CD4-positive, alpha-beta T cell (primary cell): ENCODE data around the gene PTH2. TPM values are rescaled to one million over a fixed set of nuclear protein-coding genes. Genes with fewer than 3 reads are reported as not detected.

Experiments
- total RNA-seq, 174 experiments: library from RNA in 2 of 174; stranded (reverse) in 2 of 174; gene quantifications; one replicate each; pipeline ENCODE4 v1.2.3 and lab custom pipeline; 2021 to 2026

The PTH2 gene
- total RNA-seq, 2 experiments from 2014 or later: not detected

Other genes with a start within 250 kb of the PTH2 start
- gene SLC6A16, start 98.2 kb downstream of the PTH2 start, total RNA-seq: 1 to 10 TPM; 1.5 to 2.4 TPM
- gene CD37, start 88.0 kb downstream of the PTH2 start, total RNA-seq: 100 to 1,000 TPM; 329 to 350 TPM
- not detected for gene TEAD2, start 61.0 kb downstream of the PTH2 start, total RNA-seq
- gene DKKL1, start 59.6 kb downstream of the PTH2 start, total RNA-seq: not detected
- not detected for gene KASH5, start 35.2 kb downstream of the PTH2 start, total RNA-seq
- gene GFY, start 1.9 kb upstream of the PTH2 start, total RNA-seq: not detected
- not detected for gene SLC17A7, start 18.1 kb upstream of the PTH2 start, total RNA-seq
- gene PIH1D1, start 28.4 kb upstream of the PTH2 start, total RNA-seq: 100 to 1,000 TPM; 145 to 151 TPM
- 10 to 100 TPM; 25.1 to 25.8 TPM for gene ALDH16A1, start 29.8 kb upstream of the PTH2 start, total RNA-seq
- 100 to 1,000 TPM; 311 to 325 TPM for gene FLT3LG, start 50.8 kb upstream of the PTH2 start, total RNA-seq
- 1,000 to 10,000 TPM; 5,328 to 5,481 TPM for gene RPL13A, start 64.2 kb upstream of the PTH2 start, total RNA-seq
- gene RPS11, start 73.0 kb upstream of the PTH2 start, total RNA-seq: 1,000 to 10,000 TPM; 2,912 to 3,041 TPM
- 10 to 100 TPM; 50.2 to 52.5 TPM for gene FCGRT, start 89.2 kb upstream of the PTH2 start, total RNA-seq
- gene RCN3, start 104.6 kb upstream of the PTH2 start, total RNA-seq: 1 to 10 TPM; 4.8 to 7.8 TPM
- gene NOSIP, start 157.1 kb upstream of the PTH2 start, total RNA-seq: 100 to 1,000 TPM; 202 to 203 TPM
- under 1 TPM; 0.49 to 0.78 TPM for gene PRRG2, start 157.9 kb upstream of the PTH2 start, total RNA-seq
- 10 to 100 TPM; 41.7 to 42.2 TPM for gene PRR12, start 167.7 kb upstream of the PTH2 start, total RNA-seq
- 1 to 10 TPM; 4.2 to 4.7 TPM for gene RRAS, start 216.7 kb upstream of the PTH2 start, total RNA-seq
- gene SCAF1, start 218.8 kb upstream of the PTH2 start, total RNA-seq: 10 to 100 TPM; 30.6 to 34.8 TPM
- 100 to 1,000 TPM; 109 to 119 TPM for gene IRF3, start 242.4 kb upstream of the PTH2 start, total RNA-seq
- 10 to 100 TPM in 1 of 2 experiments, 1 to 10 TPM in 1; 9.9 to 11.3 TPM for gene BCL2L12, start 242.5 kb upstream of the PTH2 start, total RNA-seq